ENCODE data around the gene OR2A5.

- TF ChIP-seq, protein P1, sequence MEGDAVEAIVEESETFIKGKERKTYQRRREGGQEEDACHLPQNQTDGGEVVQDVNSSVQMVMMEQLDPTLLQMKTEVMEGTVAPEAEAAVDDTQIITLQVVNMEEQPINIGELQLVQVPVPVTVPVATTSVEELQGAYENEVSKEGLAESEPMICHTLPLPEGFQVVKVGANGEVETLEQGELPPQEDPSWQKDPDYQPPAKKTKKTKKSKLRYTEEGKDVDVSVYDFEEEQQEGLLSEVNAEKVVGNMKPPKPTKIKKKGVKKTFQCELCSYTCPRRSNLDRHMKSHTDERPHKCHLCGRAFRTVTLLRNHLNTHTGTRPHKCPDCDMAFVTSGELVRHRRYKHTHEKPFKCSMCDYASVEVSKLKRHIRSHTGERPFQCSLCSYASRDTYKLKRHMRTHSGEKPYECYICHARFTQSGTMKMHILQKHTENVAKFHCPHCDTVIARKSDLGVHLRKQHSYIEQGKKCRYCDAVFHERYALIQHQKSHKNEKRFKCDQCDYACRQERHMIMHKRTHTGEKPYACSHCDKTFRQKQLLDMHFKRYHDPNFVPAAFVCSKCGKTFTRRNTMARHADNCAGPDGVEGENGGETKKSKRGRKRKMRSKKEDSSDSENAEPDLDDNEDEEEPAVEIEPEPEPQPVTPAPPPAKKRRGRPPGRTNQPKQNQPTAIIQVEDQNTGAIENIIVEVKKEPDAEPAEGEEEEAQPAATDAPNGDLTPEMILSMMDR (IDR thresholded peaks at IDR 0.05), result no peak
- TF ChIP-seq POLR2A (IDR thresholded peaks at IDR 0.05), result no peak
Measured at GRCh38 chr7:144028547-144028946, 20.2 kb upstream of the OR2A5 start.
